ENCODE data around the gene OR5P2.
"Not testable (repeated sequence)": the region's sequence is repeated elsewhere in the genome, so short reads cannot be mapped to it uniquely, and the experiment has no call there.

OR5P2 gene

GRCh38 chr11:7796842-7797241, at the start of gene OR5P2:
Gene OR5P2 (minus strand): TSS chr11:7796942. CDS start chr11:7796942, 0 bp downstream.
- Histone ChIP-seq H3K27ac (ENCODE audit: low read depth, low read length) (no peak within 1 kb of the TSS), H3K27me3 (ENCODE audit: control insufficient read depth, insufficient read depth, low read length) (no peaks in the 10 kb centered on the region), H3K36me3 (ENCODE audit: control insufficient read depth, insufficient read depth, low read length) (0 out of 2 replicates have a peak, but pooled peaks cover 3% of the 10 kb centered on the region), H3K4me3 (ENCODE audit: low read depth, low read length) (no peak within 1 kb of the TSS), H3K9ac (ENCODE audit: low read length) (no peak within 1 kb of the TSS), H3K9me3 (ENCODE audit: control insufficient read depth, insufficient read depth, low read depth, low read length) (no peaks in the 10 kb centered on the region), H3K4me1 (ENCODE audit: control insufficient read depth, insufficient read depth, low read length) (no peaks in the 10 kb centered on the region)

- Histone ChIP-seq H3K4me1 (ENCODE audit: control insufficient read depth, insufficient read depth, low read length) (0 out of 2 replicates have a peak, but pooled peaks cover 5% of the 10 kb centered on the region), H3K27me3 (ENCODE audit: control insufficient read depth, insufficient read depth, low read length) (no peaks in the 10 kb centered on the region), H3K4me3 (ENCODE audit: low read depth, low read length) (no peak overlapping the region), H3K9ac (ENCODE audit: low read length) (no peak overlapping the region), H3K9me3 (ENCODE audit: control insufficient read depth, insufficient read depth, low read depth, low read length) (no peaks in the 10 kb centered on the region), H3K27ac (ENCODE audit: low read depth, low read length) (no peak overlapping the region), H3K36me3 (ENCODE audit: control insufficient read depth, insufficient read depth, low read length) (no peaks in the 10 kb centered on the region)
Observed at GRCh38 chr11:7846003-7846402, 49.3 kb upstream of the OR5P2 start.

GRCh38 chr11:7844986-7845385, 48.2 kb upstream of the OR5P2 start:
- H3K9me3 ChIP-seq (ENCODE audit: control insufficient read depth, insufficient read depth, low read depth, low read length) = no peaks in the 10 kb centered on the region
- H3K4me3 ChIP-seq (ENCODE audit: low read depth, low read length) = no peak overlapping the region
- no peaks in the 10 kb centered on the region for H3K27me3 ChIP-seq (ENCODE audit: control insufficient read depth, insufficient read depth, low read length)
- H3K4me1 ChIP-seq (ENCODE audit: control insufficient read depth, insufficient read depth, low read length) = 0 out of 2 replicates have a peak, but pooled peaks cover 5% of the 10 kb centered on the region
- H3K27ac ChIP-seq (ENCODE audit: low read depth, low read length) = no peak overlapping the region
- no peaks in the 10 kb centered on the region for H3K36me3 ChIP-seq (ENCODE audit: control insufficient read depth, insufficient read depth, low read length)
- no peak overlapping the region for H3K9ac ChIP-seq (ENCODE audit: low read length)

GRCh38 chr11:7844521-7844920, 47.8 kb upstream of the OR5P2 start:
- no peaks in the 10 kb centered on the region for H3K36me3 ChIP-seq (ENCODE audit: control insufficient read depth, insufficient read depth, low read length)
- H3K27me3 ChIP-seq (ENCODE audit: control insufficient read depth, insufficient read depth, low read length) = no peaks in the 10 kb centered on the region
- H3K9me3 ChIP-seq (ENCODE audit: control insufficient read depth, insufficient read depth, low read depth, low read length) = no peaks in the 10 kb centered on the region
- H3K9ac ChIP-seq (ENCODE audit: low read length) = no peak overlapping the region
- no peak overlapping the region for H3K4me3 ChIP-seq (ENCODE audit: low read depth, low read length)
- 0 out of 2 replicates have a peak, but pooled peaks cover 5% of the 10 kb centered on the region for H3K4me1 ChIP-seq (ENCODE audit: control insufficient read depth, insufficient read depth, low read length)
- no peak overlapping the region for H3K27ac ChIP-seq (ENCODE audit: low read depth, low read length)

GRCh38 chr11:7840578-7840977, 43.8 kb upstream of the OR5P2 start:
- H3K4me3 ChIP-seq (ENCODE audit: low read depth, low read length) = no peak overlapping the region
- no peaks in the 10 kb centered on the region for H3K4me1 ChIP-seq (ENCODE audit: control insufficient read depth, insufficient read depth, low read length)
- no peak overlapping the region for H3K9ac ChIP-seq (ENCODE audit: low read length)
- H3K36me3 ChIP-seq (ENCODE audit: control insufficient read depth, insufficient read depth, low read length) = no peaks in the 10 kb centered on the region
- no peaks in the 10 kb centered on the region for H3K9me3 ChIP-seq (ENCODE audit: control insufficient read depth, insufficient read depth, low read depth, low read length)
- no peak overlapping the region for H3K27ac ChIP-seq (ENCODE audit: low read depth, low read length)
- no peaks in the 10 kb centered on the region for H3K27me3 ChIP-seq (ENCODE audit: control insufficient read depth, insufficient read depth, low read length)

GRCh38 chr11:7833527-7833926, 36.8 kb upstream of the OR5P2 start:
- H3K4me1 ChIP-seq (ENCODE audit: control insufficient read depth, insufficient read depth, low read length) = no peaks in the 10 kb centered on the region
- H3K36me3 ChIP-seq (ENCODE audit: control insufficient read depth, insufficient read depth, low read length) = no peaks in the 10 kb centered on the region

GRCh38 chr11:7830740-7831139, 34.0 kb upstream of the OR5P2 start, which contains the start of gene OR5P3:
Gene OR5P3 (minus strand): TSS chr11:7830840.
- no peaks in the 10 kb centered on the region for H3K4me1 ChIP-seq (ENCODE audit: control insufficient read depth, insufficient read depth, low read length)
- no peaks in the 10 kb centered on the region for H3K36me3 ChIP-seq (ENCODE audit: control insufficient read depth, insufficient read depth, low read length)
- no peak within 1 kb of the TSS for H3K4me3 ChIP-seq (ENCODE audit: low read depth, low read length)
- H3K27ac ChIP-seq (ENCODE audit: low read depth, low read length) = no peak within 1 kb of the TSS
- H3K9ac ChIP-seq (ENCODE audit: low read length) = no peak within 1 kb of the TSS
- no peaks in the 10 kb centered on the region for H3K27me3 ChIP-seq (ENCODE audit: control insufficient read depth, insufficient read depth, low read length)
- H3K9me3 ChIP-seq (ENCODE audit: control insufficient read depth, insufficient read depth, low read depth, low read length) = 0 out of 2 replicates have a peak, but pooled peaks cover 2% of the 10 kb centered on the region

More at GRCh38 chr11:7833527-7833926, 36.8 kb upstream of the OR5P2 start:
- Histone ChIP-seq H3K27me3 (ENCODE audit: control insufficient read depth, insufficient read depth, low read length) (no peaks in the 10 kb centered on the region), H3K4me3 (ENCODE audit: low read depth, low read length) (no peak overlapping the region), H3K9ac (ENCODE audit: low read length) (no peak overlapping the region), H3K9me3 (ENCODE audit: control insufficient read depth, insufficient read depth, low read depth, low read length) (0 out of 2 replicates have a peak, but pooled peaks cover 2% of the 10 kb centered on the region), H3K27ac (ENCODE audit: low read depth, low read length) (no peak overlapping the region)

- Histone ChIP-seq H3K4me1 (ENCODE audit: control insufficient read depth, insufficient read depth, low read length) (no peaks in the 10 kb centered on the region), H3K9ac (ENCODE audit: low read length) (no peak overlapping the region), H3K27me3 (ENCODE audit: control insufficient read depth, insufficient read depth, low read length) (no peaks in the 10 kb centered on the region), H3K4me3 (ENCODE audit: low read depth, low read length) (no peak overlapping the region), H3K36me3 (ENCODE audit: control insufficient read depth, insufficient read depth, low read length) (no peaks in the 10 kb centered on the region), H3K27ac (ENCODE audit: low read depth, low read length) (no peak overlapping the region), H3K9me3 (ENCODE audit: control insufficient read depth, insufficient read depth, low read depth, low read length) (no peaks in the 10 kb centered on the region)
Observed at GRCh38 chr11:7826324-7826723, 29.6 kb upstream of the OR5P2 start.

- not testable (repeated sequence) for H3K27ac ChIP-seq (ENCODE audit: low read depth, low read length); H3K9ac ChIP-seq (ENCODE audit: low read length); H3K4me3 ChIP-seq (ENCODE audit: low read depth, low read length); H3K4me1 ChIP-seq (ENCODE audit: control insufficient read depth, insufficient read depth, low read length); H3K27me3 ChIP-seq (ENCODE audit: control insufficient read depth, insufficient read depth, low read length); H3K9me3 ChIP-seq (ENCODE audit: control insufficient read depth, insufficient read depth, low read depth, low read length); H3K36me3 ChIP-seq (ENCODE audit: control insufficient read depth, insufficient read depth, low read length)
Observed at GRCh38 chr11:7820417-7820816, 23.7 kb upstream of the OR5P2 start.

GRCh38 chr11:7814897-7815296, 18.2 kb upstream of the OR5P2 start:
- H3K36me3 ChIP-seq (ENCODE audit: control insufficient read depth, insufficient read depth, low read length); H3K4me3 ChIP-seq (ENCODE audit: low read depth, low read length); H3K27me3 ChIP-seq (ENCODE audit: control insufficient read depth, insufficient read depth, low read length): not testable (repeated sequence)

GRCh38 chr11:7810301-7810700, 13.6 kb upstream of the OR5P2 start:
- H3K4me1 ChIP-seq (ENCODE audit: control insufficient read depth, insufficient read depth, low read length); H3K9ac ChIP-seq (ENCODE audit: low read length); H3K27ac ChIP-seq (ENCODE audit: low read depth, low read length); H3K4me3 ChIP-seq (ENCODE audit: low read depth, low read length); H3K27me3 ChIP-seq (ENCODE audit: control insufficient read depth, insufficient read depth, low read length); H3K36me3 ChIP-seq (ENCODE audit: control insufficient read depth, insufficient read depth, low read length): not testable (repeated sequence)
- H3K9me3 ChIP-seq (ENCODE audit: control insufficient read depth, insufficient read depth, low read depth, low read length) = peaks cover 32% of the 10 kb centered on the region

More at GRCh38 chr11:7814897-7815296, 18.2 kb upstream of the OR5P2 start:
- not testable (repeated sequence) for H3K9ac ChIP-seq (ENCODE audit: low read length); H3K27ac ChIP-seq (ENCODE audit: low read depth, low read length); H3K4me1 ChIP-seq (ENCODE audit: control insufficient read depth, insufficient read depth, low read length)
- H3K9me3 ChIP-seq (ENCODE audit: control insufficient read depth, insufficient read depth, low read depth, low read length) = peaks cover 12% of the 10 kb centered on the region

- Histone ChIP-seq H3K36me3 (ENCODE audit: control insufficient read depth, insufficient read depth, low read length) (0 out of 2 replicates have a peak, but pooled peaks cover 3% of the 10 kb centered on the region), H3K27me3 (ENCODE audit: control insufficient read depth, insufficient read depth, low read length) (no peaks in the 10 kb centered on the region), H3K4me1 (ENCODE audit: control insufficient read depth, insufficient read depth, low read length) (no peaks in the 10 kb centered on the region)
Observed at GRCh38 chr11:7793233-7793632, 3.5 kb downstream of the OR5P2 start.

More at GRCh38 chr11:7793233-7793632, 3.5 kb downstream of the OR5P2 start:
- no peak overlapping the region for H3K9ac ChIP-seq (ENCODE audit: low read length)
- no peak overlapping the region for H3K4me3 ChIP-seq (ENCODE audit: low read depth, low read length)
- no peaks in the 10 kb centered on the region for H3K9me3 ChIP-seq (ENCODE audit: control insufficient read depth, insufficient read depth, low read depth, low read length)
- no peak overlapping the region for H3K27ac ChIP-seq (ENCODE audit: low read depth, low read length)
